ENCODE measurements around the gene PDK3.

- TF ChIP-seq, protein P1, sequence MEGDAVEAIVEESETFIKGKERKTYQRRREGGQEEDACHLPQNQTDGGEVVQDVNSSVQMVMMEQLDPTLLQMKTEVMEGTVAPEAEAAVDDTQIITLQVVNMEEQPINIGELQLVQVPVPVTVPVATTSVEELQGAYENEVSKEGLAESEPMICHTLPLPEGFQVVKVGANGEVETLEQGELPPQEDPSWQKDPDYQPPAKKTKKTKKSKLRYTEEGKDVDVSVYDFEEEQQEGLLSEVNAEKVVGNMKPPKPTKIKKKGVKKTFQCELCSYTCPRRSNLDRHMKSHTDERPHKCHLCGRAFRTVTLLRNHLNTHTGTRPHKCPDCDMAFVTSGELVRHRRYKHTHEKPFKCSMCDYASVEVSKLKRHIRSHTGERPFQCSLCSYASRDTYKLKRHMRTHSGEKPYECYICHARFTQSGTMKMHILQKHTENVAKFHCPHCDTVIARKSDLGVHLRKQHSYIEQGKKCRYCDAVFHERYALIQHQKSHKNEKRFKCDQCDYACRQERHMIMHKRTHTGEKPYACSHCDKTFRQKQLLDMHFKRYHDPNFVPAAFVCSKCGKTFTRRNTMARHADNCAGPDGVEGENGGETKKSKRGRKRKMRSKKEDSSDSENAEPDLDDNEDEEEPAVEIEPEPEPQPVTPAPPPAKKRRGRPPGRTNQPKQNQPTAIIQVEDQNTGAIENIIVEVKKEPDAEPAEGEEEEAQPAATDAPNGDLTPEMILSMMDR (IDR thresholded peaks at IDR 0.05), result no peak
- no peak for TF ChIP-seq POLR2A (IDR thresholded peaks at IDR 0.05)
Observed at GRCh38 chrX:24485976-24486680, 21.0 kb downstream of the PDK3 start.
